G401.6 (cell line): ENCODE measurements around the gene INHBE.

ENCODE experiments used
- FAIRE-seq: peaks from 2 replicates; lab custom pipeline; 2012; peaks lifted over from hg19 to GRCh38; lab: Jason Lieb, UNC

INHBE gene

DNA sequence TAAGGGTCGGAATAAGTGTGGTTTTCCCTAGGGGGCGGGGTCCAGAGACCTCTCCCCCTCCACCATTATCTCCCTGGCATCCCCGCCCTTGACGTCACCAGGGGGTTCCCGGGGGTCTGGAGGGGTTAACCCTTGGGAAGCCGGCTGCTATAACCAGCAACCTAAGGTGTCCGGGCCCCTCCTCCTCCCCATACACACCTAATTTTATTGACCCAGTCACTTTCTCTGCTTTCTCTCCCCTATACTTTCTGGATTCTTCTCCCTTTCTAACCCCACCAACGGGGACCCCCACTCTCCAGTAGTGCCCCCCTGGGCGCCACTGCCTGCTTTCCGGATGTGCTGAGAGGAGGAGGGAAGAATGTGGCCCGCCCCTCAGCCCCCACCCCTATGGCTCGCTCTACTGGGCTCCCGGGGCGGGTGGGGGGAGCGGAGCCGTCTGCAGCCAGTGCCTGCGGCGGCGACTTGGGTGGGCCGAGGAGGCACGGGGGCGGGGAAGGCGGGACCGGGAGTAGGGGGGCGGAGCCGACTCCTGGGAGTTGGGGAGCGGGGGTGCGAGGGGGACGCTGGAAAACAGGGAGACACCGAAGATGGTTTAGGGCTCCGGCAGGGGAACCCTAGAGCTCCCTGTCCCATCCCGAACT lies 6.3 kb downstream of the INHBE start:
- peak; percentile 49 for FAIRE-seq

DNA sequence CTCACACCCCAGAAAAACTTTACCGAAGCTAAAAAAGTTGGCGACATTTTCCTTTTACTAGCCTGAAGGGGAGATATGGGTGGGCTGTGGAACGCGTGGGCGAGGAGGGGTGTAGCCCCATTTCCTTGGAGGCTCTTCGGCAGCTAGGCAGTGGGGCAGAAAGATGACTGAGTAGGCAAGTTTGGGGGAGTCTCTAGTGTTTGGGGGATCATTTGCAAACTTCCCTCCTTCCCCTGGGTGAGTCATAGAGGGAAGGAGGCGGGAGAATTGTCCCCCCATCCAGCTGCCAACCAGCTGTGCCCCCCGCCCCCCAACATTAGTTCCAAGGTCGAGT lies 6.8 kb downstream of the INHBE start:
- no peak for FAIRE-seq

DNA sequence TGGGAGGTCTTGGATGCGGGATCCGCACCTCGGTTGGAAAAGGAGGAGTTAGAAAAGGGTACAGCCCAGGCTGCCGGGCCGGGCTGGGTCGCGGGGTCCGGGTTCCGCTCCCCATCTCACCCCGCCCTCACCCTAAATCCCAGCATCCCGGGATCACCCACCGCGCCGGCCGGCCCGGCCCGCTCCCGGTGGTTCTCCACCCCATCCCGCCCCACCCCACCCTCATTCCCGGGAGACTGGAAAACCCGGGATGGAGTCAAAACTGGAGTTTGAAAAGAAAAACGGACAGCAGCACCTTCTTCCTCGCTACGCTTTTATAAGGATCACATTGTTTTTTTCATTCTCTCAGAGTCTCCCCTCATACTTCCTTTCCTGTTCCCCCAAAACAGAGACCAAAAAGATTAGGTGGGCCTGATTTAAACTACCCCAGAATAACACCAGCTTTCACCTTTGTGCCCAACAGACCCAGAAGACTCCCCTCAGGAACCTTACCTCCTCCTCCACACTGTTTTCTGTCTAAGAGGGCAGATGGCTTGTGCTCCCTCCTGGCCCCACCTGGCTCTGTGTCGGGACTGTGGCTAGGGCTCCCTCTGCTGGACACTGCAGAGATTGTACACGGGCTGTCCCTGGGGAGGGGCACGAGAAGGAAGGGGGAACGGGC lies 7.3 kb downstream of the INHBE start:
- FAIRE-seq = peak; percentile 88

DNA sequence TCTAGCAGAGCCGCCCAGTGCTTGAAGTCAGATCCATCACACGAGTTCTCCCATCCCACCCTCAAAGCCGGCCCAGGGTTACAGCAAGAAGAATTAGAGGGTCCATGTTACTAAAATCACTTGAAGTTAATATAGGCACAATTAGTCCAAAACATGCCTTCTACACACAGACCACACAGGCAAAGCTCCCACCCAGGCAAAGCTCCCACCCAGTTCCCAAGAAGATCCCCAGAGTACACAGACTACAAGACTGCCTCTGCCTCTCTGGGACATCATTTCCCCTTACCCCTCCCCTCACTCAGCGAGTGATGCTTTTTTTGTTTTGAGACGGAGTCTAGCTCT lies 7.8 kb downstream of the INHBE start:
- no peak for FAIRE-seq

DNA sequence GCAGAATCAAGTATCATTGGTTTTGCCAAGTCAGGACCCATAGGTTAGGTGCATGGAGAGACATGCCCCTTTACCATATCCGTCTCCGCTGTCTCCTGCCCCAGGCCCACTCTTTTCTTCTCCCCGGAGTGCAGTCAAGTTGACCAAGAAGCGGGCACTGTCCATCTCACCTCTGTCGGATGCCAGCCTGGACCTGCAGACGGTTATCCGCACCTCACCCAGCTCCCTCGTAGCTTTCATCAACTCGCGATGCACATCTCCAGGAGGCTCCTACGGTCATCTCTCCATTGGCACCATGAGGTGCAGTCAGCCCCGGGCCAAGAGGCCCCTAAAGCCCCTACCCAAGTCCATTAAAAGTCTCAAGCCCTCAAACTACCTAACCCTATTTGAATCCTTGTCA lies 9.5 kb downstream of the INHBE start:
- FAIRE-seq = no peak

DNA sequence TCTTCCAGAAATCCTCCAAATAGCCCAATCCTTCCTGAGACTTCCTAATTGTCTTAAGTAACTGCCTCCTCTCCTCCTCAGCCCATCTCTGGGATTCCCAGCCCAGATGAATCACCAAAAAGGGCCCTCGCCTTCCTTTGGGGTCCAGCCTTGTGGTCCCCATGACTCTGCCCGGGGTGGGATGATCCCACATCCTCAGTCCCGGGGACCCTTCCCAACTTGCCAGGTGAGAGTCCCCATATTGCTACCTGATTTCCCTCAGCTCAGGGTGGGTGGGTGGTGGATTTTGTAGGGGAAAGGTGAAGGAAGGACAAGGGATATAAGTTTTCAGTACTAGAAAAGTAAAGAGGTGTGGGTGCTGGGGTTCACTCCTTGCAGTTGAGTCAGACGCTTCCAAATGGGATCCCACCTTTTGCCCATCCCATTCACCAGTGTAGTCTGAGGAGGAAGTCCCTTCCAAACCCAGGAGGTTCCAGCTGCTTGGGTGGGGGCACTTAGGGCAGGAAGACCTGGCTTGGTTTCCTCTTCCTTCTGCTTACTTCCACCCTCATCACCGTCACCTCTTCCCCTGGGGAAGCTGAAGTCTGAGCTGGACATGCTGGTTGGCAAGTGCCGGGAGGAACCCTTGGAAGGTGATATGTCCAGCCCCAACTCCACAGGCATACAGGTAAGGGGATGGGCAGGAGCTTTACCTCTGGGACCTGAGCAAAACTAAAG lies 10.1 kb downstream of the INHBE start:
- no peak for FAIRE-seq

DNA sequence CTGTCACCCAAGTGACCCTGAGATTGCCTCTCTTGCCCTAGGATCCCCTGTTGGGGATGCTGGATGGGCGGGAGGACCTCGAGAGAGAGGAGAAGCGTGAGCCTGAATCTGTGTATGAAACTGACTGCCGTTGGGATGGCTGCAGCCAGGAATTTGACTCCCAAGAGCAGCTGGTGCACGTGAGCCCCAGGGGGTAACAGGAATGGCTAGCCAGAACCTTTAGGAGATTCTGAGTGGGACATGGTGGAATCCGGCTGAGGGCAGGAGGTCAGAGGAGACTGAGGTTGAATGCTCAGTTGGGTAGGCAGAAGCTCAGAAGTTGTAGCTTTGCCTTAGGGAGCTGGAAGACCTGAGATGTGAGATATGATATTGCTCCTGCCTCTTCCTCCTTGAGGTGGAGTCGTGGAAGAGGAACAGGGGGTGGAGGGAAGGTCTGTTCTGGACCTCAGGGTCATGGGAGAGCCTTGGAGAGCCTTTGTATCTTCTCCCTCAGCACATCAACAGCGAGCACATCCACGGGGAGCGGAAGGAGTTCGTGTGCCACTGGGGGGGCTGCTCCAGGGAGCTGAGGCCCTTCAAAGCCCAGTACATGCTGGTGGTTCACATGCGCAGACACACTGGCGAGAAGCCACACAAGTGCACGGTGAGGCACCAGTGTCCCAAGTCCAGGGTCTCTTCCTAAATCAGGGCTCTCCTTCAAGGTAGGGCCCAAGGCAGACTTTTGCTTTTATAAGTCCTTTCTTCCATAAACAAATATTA lies 10.8 kb downstream of the INHBE start:
- FAIRE-seq = no peak

DNA sequence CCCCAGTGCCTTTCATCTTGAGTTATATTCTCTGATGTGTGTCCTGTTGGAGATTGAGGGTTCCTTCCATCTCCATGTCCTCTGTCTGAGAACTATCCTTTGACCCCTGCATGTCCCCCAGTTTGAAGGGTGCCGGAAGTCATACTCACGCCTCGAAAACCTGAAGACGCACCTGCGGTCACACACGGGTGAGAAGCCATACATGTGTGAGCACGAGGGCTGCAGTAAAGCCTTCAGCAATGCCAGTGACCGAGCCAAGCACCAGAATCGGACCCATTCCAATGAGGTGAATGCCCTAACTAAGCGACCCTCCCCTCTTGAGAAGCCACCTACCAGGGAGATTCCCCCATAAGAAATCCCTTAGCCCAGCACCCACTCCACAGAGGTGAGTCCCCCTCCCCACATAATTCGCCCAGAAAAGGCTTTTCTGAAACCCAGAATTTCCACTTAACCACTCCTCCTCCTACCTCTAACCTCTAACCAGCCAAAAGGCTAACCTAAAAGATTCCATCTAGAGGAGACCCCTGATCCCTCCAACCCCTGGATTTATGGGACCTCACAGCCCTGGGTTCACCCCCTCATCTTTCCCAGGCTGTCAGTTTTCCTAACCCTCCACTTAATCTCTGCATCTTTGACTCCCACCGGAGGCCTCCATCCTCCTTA lies 12.2 kb downstream of the INHBE start:
- no peak for FAIRE-seq

DNA sequence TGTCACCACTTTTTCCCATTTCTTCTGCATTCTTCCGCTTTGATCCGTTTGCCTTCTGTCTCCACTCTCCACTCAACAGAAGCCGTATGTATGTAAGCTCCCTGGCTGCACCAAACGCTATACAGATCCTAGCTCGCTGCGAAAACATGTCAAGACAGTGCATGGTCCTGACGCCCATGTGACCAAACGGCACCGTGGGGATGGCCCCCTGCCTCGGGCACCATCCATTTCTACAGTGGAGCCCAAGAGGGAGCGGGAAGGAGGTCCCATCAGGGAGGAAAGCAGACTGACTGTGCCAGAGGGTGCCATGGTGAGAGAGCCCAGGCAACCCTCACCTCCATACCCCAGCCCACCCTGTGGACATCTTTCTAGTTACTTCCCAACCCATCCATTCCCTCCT lies 12.8 kb downstream of the INHBE start:
- no peak for FAIRE-seq

DNA sequence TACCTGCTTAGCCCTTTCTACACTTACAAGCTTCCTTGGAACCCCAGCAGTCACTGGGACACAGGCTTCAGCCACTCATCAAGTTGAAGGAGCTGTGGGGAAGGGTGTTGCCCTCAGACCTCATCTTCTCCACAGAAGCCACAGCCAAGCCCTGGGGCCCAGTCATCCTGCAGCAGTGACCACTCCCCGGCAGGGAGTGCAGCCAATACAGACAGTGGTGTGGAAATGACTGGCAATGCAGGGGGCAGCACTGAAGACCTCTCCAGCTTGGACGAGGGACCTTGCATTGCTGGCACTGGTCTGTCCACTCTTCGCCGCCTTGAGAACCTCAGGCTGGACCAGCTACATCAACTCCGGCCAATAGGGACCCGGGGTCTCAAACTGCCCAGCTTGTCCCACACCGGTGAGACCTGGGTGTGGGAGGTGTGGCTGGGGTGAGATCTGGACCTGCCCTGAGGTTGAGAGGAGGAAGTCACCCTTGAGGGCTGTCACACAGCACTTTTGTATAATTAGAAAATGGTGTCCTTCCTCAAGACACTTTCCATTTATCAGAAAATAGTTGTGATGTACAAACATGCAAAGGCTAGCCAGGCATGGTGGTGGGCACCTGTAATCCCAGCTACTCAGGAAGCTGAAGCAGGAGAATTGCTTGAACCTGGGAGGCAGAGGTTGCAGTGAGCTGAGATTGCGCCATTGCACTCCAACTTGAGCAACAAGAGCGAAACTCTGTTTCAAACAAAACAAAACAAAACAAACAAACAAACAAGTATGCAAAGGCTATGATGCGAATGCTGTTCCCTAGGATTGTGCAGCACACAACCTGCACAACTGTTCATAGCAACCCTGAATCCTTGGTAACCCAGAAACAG lies 14.4 kb downstream of the INHBE start:
- no peak for FAIRE-seq

DNA sequence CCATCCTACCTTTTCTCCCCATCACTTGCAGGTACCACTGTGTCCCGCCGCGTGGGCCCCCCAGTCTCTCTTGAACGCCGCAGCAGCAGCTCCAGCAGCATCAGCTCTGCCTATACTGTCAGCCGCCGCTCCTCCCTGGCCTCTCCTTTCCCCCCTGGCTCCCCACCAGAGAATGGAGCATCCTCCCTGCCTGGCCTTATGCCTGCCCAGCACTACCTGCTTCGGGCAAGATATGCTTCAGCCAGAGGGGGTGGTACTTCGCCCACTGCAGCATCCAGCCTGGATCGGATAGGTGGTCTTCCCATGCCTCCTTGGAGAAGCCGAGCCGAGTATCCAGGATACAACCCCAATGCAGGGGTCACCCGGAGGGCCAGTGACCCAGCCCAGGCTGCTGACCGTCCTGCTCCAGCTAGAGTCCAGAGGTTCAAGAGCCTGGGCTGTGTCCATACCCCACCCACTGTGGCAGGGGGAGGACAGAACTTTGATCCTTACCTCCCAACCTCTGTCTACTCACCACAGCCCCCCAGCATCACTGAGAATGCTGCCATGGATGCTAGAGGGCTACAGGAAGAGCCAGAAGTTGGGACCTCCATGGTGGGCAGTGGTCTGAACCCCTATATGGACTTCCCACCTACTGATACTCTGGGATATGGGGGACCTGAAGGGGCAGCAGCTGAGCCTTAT lies 15.3 kb downstream of the INHBE start:
- FAIRE-seq = no peak

DNA sequence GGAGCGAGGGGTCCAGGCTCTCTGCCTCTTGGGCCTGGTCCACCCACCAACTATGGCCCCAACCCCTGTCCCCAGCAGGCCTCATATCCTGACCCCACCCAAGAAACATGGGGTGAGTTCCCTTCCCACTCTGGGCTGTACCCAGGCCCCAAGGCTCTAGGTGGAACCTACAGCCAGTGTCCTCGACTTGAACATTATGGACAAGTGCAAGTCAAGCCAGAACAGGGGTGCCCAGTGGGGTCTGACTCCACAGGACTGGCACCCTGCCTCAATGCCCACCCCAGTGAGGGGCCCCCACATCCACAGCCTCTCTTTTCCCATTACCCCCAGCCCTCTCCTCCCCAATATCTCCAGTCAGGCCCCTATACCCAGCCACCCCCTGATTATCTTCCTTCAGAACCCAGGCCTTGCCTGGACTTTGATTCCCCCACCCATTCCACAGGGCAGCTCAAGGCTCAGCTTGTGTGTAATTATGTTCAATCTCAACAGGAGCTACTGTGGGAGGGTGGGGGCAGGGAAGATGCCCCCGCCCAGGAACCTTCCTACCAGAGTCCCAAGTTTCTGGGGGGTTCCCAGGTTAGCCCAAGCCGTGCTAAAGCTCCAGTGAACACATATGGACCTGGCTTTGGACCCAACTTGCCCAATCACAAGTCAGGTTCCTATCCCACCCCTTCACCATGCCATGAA lies 16.0 kb downstream of the INHBE start:
- no peak for FAIRE-seq

DNA sequence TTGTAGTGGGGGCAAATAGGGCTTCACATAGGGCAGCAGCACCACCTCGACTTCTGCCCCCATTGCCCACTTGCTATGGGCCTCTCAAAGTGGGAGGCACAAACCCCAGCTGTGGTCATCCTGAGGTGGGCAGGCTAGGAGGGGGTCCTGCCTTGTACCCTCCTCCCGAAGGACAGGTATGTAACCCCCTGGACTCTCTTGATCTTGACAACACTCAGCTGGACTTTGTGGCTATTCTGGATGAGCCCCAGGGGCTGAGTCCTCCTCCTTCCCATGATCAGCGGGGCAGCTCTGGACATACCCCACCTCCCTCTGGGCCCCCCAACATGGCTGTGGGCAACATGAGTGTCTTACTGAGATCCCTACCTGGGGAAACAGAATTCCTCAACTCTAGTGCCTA lies 16.6 kb downstream of the INHBE start:
- no peak for FAIRE-seq

DNA sequence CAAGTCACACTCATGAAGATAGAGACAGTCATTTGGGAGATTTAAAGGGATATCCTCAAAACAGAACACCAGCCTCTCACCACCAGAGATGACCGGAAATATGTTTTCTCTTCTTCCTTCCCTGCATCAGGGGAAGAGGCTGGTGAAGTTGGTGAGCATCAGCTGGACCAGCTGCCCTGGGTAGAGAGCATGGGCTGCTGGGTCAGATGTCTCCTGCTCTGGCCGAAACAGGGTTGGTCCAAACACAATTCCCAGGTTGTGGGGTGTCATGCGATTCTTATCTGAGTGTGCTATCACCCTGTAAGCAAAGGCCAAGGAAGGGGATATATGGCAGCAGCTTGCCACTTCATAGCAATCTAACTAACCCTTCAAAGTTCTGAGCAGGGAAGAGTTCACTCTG lies 17.3 kb downstream of the INHBE start:
- FAIRE-seq = no peak

DNA sequence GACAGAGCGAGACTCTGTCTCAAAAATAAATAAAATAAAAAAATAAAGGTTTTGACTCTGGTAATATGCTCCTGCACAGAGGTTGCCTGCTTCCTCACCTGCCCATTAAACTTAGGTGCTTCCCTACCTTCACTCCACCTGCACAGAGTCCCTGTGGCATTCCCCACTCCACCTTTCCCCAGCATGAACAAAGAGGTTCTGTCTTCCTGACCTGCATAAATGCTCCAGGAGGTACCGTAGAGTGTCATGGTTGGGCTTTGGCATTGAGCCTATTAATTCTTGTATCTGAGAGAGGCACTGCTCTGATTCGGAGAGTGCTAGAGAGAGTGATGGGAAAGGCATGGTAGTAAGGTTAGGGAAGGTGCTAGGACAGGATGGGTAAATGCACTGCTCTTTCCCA lies 18.3 kb downstream of the INHBE start:
- FAIRE-seq = no peak

DNA sequence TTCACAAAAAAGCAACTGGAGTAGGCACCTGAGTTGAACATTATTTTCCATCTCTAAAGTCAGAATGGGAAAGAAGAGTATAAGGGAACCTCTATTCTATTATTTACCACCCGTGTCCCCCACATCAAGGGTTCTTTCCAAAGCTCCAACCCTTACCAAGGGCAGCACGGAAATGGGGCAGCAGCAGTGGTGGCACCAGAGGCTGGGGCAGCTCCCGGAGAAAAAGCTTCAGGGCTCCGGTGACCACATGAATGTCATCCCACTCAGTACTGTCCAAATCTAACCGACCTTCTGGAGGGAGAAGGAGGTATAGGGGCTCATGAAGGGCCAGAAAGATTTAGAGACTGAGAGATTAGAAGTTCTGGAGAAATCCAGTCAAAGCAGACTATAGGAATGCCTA lies 18.8 kb downstream of the INHBE start:
- no peak for FAIRE-seq

DNA sequence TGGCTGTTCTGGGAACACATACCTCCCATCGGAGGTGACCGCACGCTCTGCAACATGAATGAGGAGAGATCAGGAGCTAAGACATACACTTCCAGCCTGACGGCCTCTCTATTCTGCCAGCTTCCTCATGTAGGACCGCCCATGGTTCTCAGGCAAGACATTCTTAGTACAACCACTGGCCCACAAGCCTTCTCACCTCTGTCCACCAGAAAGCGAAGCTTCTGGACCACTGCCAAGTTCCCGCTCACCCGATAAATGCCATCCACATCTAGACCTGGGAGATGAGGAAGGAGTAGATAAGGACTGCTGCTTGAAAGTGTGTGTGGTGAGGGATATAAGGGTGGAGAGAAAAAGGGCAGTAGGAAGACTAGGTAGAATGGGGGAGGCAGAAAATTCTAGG lies 19.3 kb downstream of the INHBE start:
- no peak for FAIRE-seq

DNA sequence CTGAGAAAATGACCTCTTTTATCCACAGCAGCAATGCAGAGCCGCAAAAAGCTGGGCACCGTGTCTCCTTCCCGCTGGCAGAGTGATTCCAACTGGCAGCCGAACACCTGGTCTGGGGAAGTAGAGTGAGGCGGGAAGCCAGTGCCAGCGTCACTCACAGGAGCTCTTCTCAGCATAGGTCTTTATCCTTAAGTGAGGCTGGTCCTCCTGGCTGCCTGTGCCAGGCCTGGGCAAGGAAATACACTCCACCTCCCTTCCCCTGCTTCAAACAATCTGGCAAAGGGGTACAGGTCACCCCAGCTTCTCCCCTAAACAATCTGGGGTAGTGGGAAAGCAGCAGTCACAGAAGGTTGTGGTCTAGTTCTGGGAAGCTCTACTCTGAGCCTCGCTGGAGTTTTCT lies 19.8 kb downstream of the INHBE start:
- FAIRE-seq = no peak

DNA sequence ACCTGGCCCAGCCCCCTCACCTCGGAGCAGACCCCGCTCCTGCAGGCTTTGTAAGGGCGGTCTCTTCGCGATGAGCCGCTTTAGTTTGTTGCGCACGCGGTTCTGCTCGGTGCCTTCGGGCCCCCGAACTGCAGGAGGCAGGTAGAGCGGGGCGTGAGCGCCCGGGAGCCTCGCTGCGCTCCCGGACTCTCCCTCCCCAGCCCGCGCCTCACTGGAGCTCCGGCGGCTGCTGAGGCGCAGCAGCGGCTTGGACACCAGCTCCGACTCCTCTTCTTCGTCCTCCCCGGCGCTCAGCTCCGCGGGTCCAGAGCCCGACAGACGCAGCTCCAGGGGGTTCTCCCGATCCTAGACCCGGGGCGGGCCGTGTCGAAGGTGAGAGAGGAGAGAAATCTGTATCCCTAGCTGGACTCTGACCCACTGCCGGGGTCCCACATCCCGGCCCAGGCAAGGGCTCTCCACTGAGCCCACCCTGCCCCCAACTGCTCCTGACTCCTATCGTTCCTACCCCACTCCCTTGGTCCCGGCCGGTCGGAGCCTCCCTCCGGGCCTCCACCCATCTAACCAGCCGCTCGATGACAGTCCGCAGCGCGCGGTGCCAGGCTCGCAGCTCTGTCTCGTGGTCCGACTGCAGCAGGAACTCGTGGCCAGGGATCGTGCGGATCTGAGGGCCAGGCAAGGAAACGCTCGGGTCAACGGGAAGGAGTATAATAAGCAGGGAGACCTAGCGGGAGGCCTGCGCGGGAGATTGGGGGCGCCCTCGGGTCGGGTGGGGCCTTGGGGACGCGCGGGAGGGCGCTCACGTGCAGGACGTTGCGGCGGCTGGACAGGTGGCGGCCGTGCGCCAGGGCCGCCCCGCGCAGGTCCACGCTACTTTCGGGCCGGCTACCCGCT lies 20.4 kb downstream of the INHBE start:
- no peak for FAIRE-seq
